NCI-H2107 (cell line): ENCODE measurements around the gene EDA2R.

ENCODE experiments used
- DNase-seq: peaks from one replicate; lab custom pipeline; 2025; lab: John Stamatoyannopoulos, UW

Gene EDA2R, protein sequence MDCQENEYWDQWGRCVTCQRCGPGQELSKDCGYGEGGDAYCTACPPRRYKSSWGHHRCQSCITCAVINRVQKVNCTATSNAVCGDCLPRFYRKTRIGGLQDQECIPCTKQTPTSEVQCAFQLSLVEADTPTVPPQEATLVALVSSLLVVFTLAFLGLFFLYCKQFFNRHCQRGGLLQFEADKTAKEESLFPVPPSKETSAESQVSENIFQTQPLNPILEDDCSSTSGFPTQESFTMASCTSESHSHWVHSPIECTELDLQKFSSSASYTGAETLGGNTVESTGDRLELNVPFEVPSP

DNA sequence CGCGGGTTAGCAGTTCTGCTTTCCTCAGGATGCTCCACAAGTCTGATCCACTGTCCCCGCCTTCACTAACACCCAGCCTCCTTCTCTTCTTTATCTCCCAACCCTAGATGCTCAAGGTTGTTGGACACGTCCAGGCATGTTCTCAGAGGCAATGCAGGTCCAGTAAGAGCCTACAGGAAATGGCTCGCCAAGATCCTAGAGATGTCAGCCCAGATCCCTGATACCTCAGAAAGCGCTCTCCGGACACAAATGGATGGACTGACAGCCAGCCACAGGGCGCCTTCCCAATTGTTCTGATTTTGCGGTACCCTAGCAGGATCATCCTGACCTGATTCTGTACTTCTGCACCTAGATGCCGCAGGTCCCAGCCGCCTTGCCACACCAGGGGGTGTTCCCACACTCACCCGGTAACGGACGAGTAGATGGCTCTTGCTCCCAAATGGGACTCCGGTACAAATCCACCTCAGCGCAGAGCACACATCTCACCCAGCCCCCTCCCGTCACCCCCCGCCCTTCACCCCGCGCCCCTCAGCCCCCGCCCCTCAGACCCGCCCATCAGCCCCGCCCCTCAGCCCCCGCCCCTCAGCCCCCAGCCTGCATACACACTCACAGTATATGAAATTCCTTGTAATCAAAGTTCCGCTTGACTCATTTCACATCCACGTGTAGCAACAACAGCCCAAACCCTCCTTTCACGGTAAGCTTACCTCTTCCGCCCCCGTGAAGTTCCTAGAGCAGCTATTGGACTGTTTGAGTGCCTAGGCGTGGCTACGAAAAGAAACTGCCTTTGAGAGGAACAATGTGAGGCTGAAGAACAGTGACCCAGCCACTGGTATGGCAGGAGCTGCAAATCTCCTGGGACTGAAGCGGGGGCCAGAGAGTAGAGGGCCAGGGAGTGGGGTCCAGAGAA is at the start of gene EDA2R:
Gene EDA2R, minus strand, starts transcription at position 488 of the 910 bp plus-strand sequence. CDS start 23,058 bp downstream, outside the sequence.
- no peak for DNase-seq

DNA sequence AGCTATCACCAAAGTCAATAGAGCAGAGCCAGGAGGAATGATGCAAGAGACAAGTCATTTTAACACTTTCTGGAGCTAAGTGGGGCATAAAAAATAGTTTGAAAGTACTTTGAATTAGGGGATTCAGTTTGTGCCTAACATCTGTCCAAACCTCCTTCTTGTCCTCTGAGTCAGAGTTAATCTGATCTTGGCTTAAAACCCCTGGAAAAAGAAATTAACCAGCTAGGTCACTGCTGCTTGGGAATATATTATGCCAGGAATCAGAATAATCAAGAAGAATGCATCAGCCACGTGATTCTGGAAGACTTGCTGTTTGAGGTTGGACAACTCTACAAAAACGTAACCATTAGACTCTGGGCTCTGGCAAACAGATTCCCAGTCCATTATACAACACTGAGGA is 45.3 kb upstream of the EDA2R start:
- DNase-seq: no peak

DNA sequence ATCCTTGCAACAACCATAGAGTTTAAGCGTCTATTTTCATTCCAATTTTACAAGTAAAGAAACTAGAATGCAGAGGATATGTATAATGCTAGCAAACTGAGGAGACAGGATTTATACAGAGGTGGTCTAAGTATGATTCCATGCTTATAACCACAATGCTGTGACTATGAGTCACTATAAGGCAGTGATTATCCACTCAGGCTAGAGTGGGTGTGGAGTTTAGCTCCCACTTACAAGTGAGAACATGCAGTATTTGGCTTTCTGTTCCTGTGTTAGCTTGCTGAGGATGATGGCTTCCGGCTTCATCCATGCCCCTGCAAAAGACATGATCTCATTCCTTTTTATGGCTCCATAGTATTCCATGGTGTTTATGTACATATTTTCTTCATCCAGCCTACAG is 41.6 kb upstream of the EDA2R start:
- DNase-seq: no peak

DNA sequence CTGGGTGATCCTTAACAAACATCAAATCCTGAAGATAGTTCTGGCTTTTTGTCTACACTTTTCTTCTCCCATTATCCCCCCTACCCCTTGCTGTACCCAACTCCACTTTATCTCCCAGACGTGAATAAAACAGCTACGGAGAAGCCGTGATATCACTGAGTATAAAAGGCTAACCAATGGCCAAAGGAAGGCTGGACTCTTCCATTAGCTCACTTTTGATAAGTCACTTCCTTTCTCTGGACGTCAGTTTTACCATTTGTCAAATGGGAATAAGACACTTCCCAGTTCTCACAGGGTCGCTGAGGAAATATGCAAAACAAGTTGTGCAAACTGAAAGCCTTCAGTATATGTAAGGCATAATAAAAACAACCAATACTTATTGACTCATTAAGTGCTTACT is 38.6 kb upstream of the EDA2R start:
- no peak for DNase-seq

DNA sequence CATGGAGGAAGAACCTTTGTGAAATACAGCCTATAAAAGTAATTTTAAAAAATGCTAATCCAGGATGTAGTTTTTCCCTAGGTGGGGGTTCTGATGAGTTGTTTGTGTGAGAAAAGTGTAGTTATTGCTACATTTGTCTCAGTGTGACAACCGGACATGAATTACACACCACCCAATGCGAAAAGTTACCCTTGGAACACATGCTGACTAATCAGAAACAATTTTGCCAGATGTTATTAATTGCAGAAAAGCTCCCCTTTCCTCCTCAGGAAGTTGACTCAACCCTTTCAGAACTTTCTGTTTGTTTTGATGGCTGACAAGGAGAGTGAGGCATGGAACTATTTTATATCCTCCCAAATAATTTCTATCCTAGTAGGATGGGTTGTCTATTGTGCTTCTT is 38.1 kb upstream of the EDA2R start:
- DNase-seq: no peak

DNA sequence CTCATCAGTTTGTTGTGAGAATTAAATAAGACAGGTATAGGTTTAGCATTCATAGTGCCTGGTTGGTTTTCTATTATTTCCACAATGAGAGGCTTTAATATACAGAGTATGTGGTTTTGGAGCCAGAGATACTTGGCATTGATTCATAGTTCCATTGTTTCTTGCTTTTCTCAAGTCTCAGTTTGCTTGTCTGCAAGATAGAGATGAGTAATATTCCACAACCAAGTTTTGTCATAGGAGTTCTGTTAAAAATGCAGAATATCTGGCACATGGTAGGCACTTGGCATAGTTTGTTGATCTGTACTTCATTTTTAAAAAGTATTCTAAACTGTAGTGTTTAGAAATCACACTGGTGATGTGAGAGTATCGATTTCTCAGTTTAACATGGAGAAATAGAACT is 37.5 kb upstream of the EDA2R start:
- no peak for DNase-seq

DNA sequence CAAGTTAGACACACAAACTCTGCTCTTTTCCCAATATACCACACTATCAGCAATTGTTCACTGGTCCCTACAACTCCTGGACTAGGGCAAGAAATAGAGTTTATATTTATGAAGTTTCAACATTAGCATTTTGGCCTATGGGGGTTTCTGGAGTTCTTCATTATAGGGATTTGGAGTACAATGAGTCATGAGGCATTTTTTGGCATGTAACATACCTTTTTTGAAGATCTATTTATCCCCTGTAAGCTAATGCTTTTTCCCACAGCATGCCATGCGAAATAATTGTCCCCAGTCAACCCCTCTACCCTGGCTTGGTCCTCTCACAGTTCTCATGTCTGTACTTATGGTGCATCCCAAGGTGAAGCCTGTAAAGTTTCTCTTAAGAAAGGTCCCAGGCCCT is 36.7 kb upstream of the EDA2R start:
- DNase-seq: no peak

DNA sequence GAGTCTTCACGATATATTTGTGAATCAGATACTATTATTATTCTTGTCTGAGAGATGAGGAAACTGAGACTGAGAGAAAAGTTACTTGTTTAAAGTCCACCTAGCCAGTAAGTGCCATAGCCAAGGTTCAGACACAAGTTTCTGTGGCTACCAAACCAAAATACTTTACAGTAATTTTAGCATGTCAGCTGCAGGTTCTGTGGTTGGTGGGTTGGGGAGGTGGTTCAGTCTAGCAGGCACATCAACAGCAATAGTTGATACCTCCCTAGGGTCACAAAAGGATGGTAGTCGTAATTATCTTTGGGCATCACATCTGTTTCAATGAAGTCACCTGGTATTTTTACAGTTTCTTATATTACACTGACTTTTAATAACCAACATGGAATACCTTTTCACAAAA is 35.6 kb upstream of the EDA2R start:
- DNase-seq: no peak

DNA sequence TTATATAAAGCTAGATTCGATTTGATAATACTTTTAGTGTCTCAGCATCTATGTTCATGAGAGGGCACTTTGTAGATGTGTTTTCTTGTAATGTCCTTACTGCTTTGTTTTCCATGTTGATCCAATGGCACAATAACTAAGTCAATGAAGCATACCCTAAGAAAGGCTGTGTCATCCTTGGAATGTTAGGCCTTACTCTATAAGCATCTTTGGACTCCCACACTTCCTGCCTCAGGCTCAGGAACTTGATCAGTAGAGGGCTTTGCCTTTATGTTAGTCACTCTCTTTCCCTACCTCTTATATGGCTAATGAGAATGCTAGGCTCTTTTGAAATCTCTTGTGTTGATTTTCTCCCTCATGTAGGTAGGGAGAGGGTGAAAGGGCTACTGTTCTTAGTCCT is 33.2 kb upstream of the EDA2R start:
- DNase-seq: no peak

DNA sequence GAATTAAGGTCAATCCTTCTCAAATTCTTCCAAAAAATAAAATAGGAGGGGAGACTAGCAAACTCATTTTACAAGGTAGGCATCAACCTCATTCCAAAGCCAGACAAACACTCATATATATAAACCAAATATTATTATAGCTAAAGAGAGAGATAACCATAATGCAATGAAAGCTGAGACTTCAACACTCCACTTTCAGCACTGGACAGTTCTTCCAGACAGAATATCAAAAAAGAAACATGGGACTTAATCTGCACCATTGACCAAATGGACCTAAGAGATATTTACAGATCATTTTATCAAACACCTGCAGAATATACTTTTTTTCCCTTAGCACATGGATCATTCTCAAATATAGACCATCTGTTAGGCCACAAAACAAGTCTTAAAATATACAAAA is 15.5 kb upstream of the EDA2R start:
- DNase-seq: no peak

DNA sequence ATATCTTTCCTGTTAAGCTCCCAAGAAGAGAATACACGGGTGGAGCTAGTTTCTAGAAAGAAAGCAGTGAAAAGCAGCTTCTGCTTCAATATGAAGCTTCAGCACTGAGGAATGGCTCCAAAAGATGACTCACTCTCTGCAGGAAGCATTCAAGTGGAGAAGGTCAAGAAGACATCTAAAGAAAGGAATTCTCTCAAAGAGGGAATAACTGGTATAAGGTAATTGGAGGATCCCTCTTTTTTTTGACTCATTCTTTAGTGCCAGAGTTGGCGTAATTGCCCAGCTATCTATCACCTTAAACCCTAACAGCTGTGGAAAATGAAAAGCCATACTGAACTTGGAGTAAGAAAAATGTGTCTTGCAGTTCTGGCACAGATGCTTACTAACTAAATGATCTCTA is 3.5 kb downstream of the EDA2R start:
- no peak for DNase-seq

DNA sequence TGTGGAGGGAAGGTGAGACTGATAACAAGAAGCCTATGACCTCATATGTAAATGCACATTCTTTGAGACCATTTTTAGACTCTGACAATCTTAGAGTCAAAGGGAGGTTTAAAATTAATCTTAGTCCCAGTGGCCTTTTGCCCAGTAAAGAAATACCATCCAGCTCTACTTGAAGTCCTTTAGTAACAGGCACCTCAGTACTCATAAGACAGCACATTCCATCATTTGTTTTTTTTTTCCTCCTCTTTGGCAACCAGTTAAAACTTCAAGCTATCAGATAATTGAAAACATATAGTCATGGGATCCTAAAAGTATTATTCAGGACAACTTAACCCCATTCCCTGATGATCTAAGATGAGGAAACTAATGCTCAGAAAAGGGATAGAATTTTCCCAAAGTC is 4.6 kb downstream of the EDA2R start:
- DNase-seq: no peak

DNA sequence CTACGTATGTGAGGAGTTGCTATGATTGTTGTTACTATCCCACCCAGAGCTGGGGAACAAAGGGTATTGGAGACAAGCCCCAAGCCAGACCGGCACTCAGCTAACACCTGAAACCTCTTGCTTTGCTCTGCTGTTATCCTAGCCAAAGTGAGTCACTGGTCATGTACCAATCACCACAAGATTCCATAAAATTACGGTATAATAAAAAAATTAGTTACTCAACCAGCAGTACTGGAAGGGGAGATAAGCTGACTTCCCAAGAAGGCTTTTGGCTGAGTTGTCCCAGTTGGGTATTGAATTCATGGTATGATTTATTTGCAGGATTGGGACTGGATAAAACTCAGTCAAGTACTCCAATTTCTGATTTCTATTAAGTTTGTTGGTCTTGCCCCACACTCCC is 5.3 kb downstream of the EDA2R start:
- no peak for DNase-seq

DNA sequence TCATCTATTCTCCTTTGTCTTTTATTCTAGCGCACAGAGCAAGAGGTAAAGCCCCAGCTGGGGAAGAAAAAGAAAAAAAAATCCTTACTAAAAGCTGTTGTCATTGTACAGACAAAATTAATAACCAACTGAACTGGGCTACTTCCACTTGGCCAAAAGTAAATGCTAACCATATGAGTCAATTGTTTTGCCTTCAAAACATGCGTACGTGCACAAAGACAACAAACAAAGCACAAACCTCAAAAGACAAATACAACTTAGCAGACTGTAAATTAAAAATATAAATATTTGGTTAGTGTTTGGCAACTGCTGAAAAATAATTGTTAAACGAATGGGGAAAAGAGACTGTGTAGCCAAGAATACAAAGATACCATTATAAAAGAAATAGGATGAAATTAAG is 5.9 kb downstream of the EDA2R start:
- DNase-seq: no peak

DNA sequence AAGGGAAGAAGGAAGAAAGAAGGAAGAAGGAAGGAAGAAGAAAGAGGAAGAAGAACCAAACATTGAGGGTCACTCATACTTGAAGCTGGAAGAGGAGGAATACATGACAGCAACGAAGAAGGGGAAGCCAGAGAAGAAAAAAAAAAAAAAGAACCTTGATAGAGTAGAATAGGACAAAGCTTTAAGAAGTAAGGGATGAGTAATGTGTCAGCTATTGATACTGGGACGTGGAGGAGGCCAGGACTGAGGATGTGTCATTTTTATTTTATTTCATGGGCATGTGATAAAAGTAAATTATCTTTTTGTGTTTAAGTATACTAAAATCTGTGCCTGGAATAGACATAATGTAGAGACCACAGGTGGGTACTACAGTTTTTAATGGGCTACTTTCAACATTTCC is 6.4 kb downstream of the EDA2R start:
- DNase-seq: no peak

DNA sequence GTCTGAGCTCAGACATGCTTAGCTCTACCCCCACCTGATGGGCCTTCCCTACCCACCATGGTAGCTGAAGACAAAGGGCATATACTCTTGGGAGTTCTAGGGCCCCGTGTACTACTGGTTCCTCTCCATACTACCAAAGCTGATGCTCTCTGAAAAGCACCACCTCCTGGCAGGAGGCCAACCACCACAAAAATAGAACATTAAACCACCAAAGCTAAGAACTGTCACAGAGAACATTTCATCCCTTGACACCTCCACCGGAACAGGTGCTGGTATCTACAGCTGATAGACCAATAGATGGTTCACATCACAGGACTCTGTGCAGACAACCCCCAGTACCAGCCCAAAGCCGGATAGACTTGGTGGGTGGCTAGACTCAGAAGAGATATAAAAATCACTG is 13.4 kb downstream of the EDA2R start:
- DNase-seq: no peak

DNA sequence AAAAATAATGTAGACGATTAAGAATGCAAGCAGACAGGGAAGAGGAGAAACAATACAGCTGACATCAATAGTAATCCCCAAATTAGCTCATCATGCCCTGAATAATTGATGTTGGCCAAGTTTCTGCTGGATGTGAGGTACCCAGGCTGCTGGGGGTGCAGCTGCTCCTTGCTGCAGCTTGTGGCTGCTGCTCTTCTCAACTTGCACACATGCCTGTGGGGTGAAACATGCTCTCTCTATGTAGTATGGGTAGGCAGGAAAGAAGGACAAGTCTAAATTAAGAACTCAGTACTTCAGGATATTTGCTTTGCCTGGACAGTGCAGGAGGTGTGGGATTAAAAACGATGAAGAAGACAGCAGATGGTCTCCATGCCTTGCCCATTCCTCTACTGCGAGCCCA is 16.7 kb downstream of the EDA2R start:
- no peak for DNase-seq

DNA sequence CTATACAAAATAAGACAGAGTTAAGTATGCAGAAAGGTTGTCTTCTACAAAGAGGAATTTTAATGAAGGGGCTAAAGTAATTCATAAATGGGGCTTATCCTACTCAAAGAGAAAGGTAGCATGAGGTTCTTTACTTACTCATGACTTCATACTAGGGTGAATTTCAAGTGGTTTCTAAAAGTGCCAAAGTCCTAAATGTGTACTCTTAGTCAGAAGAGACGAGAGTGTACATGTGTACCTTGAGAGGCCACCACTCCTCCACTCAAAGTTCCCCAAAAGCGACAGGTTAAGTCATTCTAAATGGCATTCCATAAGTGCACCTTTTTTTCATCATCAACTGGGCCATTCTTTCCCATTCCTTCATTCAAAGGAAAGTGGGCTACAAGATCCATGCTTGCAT is 21.9 kb downstream of the EDA2R start:
- DNase-seq: no peak

DNA sequence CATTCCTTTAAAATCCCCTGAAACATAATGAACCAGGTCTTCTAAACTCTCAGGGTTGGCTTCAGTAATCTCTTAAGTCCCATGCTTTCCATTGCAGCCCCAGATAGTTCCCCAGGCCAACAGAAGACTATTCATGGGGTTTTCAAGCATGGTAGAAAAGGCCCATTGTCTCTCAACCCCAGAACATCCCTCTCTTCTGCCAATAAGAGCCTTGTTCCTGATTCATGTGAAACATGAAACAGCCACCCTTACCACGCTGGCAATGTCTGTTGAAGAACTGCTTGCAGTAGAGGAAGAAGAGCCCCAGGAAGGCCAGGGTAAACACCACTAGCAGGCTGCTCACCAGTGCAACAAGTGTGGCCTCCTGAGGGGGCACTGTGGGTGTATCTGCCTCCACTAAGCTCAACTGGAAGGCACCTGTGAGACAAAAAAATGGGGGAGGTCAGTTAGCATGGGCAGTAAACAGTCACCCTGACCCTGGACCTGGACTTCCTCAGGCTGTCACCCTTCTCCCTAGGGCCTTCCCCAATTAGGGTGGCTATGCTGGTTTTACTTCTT is 36.4 kb downstream of the EDA2R start:
- DNase-seq: no peak

DNA sequence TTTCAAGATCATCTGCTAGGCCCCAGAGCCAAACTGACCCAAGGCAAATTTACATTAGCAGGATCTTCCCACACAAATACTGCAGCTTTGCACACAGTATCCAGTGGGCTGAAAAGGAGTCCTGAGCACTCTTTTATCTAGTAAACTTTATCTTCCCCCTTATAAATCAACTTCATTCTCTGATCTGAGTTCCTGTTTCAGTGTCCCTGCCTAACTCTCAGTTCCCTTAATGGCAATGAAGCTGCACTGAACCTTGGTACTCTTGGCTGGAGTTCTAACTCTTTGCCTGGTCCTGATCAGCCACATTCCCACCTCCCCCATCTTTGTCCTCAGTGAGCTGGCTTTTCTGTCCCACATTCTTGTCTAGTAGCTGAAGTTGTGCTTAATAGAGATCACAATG is 37.4 kb downstream of the EDA2R start:
- DNase-seq: no peak

DNA sequence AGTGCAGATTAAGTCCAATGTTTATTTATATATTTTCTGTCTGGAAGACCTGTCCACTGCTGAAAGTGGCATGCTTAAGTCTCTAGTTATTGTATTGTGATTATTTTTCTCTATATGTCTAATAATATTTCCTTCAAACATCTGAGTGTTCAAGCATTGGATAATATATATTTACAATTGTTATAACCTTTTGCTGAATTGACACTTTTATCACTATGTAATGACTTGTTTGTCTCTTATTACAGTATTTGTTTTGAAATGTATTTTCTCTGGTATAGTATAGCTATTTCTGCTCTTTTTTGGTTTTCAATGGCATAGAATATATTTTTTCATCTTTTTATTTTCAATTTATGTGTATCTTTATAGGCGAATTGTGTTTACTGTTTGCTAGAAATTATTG is 59.7 kb downstream of the EDA2R start:
- DNase-seq: no peak

DNA sequence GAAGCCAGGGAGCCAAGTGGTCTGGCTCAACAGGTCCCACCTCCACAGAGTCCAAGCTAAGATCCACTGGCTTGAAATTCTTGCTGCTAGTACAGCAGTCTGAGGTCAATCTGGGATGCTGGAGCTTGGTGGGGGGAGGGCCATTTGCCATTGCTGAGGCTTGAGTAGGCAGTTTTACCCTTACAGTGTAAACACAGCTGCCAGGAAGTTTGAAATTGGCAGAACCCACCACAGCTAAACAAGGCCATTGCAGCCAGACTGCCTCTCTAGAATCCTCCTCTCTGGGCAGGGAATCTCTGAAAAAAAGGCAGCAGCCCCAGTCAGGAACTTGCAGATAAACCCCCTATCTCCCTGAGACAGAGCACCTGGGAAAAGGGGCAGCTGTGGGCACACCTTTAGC is 84.9 kb downstream of the EDA2R start:
- no peak for DNase-seq

DNA sequence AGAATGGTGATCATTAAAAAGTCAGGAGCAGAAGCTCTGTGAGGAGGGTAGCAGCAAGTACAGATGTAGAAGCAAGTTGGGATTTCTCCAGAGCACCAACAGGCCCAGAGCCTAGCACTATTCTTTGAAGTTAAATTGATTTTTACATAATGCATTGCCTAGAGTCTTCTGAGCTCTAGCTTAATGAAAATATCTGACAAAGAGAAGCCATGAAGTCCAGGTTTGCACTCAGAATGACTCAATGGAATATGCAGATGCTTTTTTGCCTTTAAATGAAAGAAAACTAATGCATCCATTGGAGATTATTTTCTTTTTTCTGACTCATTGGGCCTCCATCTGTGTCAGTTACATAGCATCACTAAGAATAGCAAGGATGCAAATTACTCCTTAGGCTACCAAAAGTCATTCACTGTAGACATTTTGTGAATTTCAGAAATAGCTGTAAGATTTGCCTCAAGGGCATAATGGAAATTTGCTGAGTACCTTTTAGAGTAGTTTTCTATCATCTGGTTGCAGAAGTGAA is 91.0 kb downstream of the EDA2R start:
- no peak for DNase-seq
